IMR-90 (cell line): ENCODE measurements around the gene FIGLA.

ENCODE experiments used
- ELK1 ChIP-seq: fragments of 150-350 bp; IDR thresholded peaks from 2 replicates; pipeline ENCODE4 v1.6.1; 2016; ENCODE audit warnings: low read depth, mild to moderate bottlenecking, low read length, moderate library complexity, borderline replicate concordance
- TF ChIP-seq, protein P1 (sequence below): conservative IDR thresholded peaks from 2 replicates; pipeline ENCODE4 v1.5.1; 2012; ENCODE audit warnings: mild to moderate bottlenecking, low read depth, low read length, improper control_type of control experiment

GRCh38 chr2:70837980-70838925 lies 47.8 kb upstream of the FIGLA start:
- TF ChIP-seq, protein P1, sequence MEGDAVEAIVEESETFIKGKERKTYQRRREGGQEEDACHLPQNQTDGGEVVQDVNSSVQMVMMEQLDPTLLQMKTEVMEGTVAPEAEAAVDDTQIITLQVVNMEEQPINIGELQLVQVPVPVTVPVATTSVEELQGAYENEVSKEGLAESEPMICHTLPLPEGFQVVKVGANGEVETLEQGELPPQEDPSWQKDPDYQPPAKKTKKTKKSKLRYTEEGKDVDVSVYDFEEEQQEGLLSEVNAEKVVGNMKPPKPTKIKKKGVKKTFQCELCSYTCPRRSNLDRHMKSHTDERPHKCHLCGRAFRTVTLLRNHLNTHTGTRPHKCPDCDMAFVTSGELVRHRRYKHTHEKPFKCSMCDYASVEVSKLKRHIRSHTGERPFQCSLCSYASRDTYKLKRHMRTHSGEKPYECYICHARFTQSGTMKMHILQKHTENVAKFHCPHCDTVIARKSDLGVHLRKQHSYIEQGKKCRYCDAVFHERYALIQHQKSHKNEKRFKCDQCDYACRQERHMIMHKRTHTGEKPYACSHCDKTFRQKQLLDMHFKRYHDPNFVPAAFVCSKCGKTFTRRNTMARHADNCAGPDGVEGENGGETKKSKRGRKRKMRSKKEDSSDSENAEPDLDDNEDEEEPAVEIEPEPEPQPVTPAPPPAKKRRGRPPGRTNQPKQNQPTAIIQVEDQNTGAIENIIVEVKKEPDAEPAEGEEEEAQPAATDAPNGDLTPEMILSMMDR, result no peak
- TF ChIP-seq ELK1, result no peak
